CD4-positive, alpha-beta T cell (primary cell): Measurements from ENCODE around the gene RALY. TPM values are rescaled to one million over a fixed set of nuclear protein-coding genes. Genes with fewer than 3 reads are reported as not detected.
A peak's percentile ranks its signal among the peaks of the same experiment; 100 is the strongest.

Source experiments
- ATAC-seq: fragments of 200-7000 bp; cut with Tn5 transposase; one replicate; pipeline ENCODE4 v1.10.0; 2022; ENCODE audit warnings: mild to moderate bottlenecking; ENCODE audit not compliant: poor library complexity
- CTCF ChIA-PET: fragments of 350-600 bp; sonication (Branson Sonifier 250); formaldehyde crosslinking; loops from one replicate; lab custom pipeline; 2021; ENCODE audit warnings: antibody characterized with exemption, inconsistent platforms; lab: Charles Lee
- POLR2A ChIA-PET: fragments of 350-600 bp; sonication (Branson Sonifier 250); formaldehyde crosslinking; loops from one replicate; lab custom pipeline; 2021; ENCODE audit warnings: antibody characterized with exemption, inconsistent platforms; lab: Charles Lee
- DNase-seq, 14 experiments: peaks; one replicate each; pipeline ENCODE4 v3.0.0-alpha.2; 2013 to 2020; ENCODE audit warnings: mixed read lengths in 2 of 14
- H3K27ac ChIP-seq, 2 donors: one replicate each; pipeline versions ENCODE4 v1.5.1 to v1.7.0; 2013; ENCODE audit warnings: low read length in 2 of 2, low read depth in 1 of 2, mild to moderate bottlenecking in 1 of 2
- H3K27me3 ChIP-seq, 2 experiments: 1 replicate in 1 of 2; 2 replicates in 1 of 2; pipeline versions ENCODE4 v1.6.1 to v1.7.0; 2013; ENCODE audit warnings: low read length in 2 of 2, control low read depth in 1 of 2, mild to moderate bottlenecking in 1 of 2, moderate library complexity in 1 of 2; ENCODE audit not compliant: insufficient read depth in 2 of 2, control insufficient read depth in 1 of 2
- H3K36me3 ChIP-seq: one replicate; pipeline ENCODE4 v1.6.1; 2013; ENCODE audit warnings: low read length, control low read depth; ENCODE audit not compliant: insufficient read depth
- H3K4me1 ChIP-seq: one replicate; pipeline ENCODE4 v1.6.1; 2013; ENCODE audit warnings: low read length, control low read depth; ENCODE audit not compliant: insufficient read depth
- H3K4me3 ChIP-seq: one replicate; pipeline ENCODE4 v1.5.1; 2013; ENCODE audit warnings: mild to moderate bottlenecking, low read length, moderate library complexity
- H3K9me3 ChIP-seq, 2 experiments: 1 replicate in 1 of 2; 2 replicates in 1 of 2; pipeline versions ENCODE4 v1.6.1 to v1.7.0; 2013; ENCODE audit warnings: low read length in 2 of 2, mild to moderate bottlenecking in 2 of 2, control low read depth in 1 of 2, moderate library complexity in 1 of 2; ENCODE audit not compliant: control insufficient read depth in 1 of 2, insufficient read depth in 1 of 2
- H3K27ac Mint-ChIP-seq: one replicate; pipeline ENCODE4 v1.8.0; 2020; ENCODE audit warnings: mixed read lengths
- H3K27me3 Mint-ChIP-seq: one replicate; pipeline ENCODE4 v1.8.0; 2021; ENCODE audit warnings: mixed read lengths
- H3K36me3 Mint-ChIP-seq: one replicate; pipeline ENCODE4 v1.8.0; 2021; ENCODE audit warnings: low read depth, mixed read lengths
- H3K4me1 Mint-ChIP-seq: one replicate; pipeline ENCODE4 v1.8.0; 2021; ENCODE audit warnings: low read depth, mixed read lengths
- H3K4me3 Mint-ChIP-seq: one replicate; pipeline ENCODE4 v1.8.0; 2020; ENCODE audit warnings: mild to moderate bottlenecking, mixed read lengths
- H3K9me3 Mint-ChIP-seq: one replicate; pipeline ENCODE4 v1.8.0; 2020; ENCODE audit warnings: mixed read lengths
- intact Hi-C, 2 experiments: fragments of 100-400 bp; cut with DNase I in 1 of 2; cut with micrococcal nuclease in 1 of 2; formaldehyde crosslinking; loops; one replicate each; pipeline versions ENCODE4 v1.15.1 to v1.9.0; 2023 to 2025; cut with DNase I, micrococcal nuclease
- total RNA-seq, 174 experiments: library from RNA in 2 of 174; stranded (reverse) in 2 of 174; gene quantifications; one replicate each; pipeline ENCODE4 v1.2.3 and lab custom pipeline; 2021 to 2026
- TF ChIP-seq, protein P1 (sequence below): fragments of 200-600 bp; IDR thresholded peaks from one replicate; pipeline ENCODE4 v1.8.0; 2022; ENCODE audit warnings: antibody characterized with exemption, mild to moderate bottlenecking

Gene RALY
- total RNA-seq, 2 experiments from 2014 or later: 112 TPM

DNA sequence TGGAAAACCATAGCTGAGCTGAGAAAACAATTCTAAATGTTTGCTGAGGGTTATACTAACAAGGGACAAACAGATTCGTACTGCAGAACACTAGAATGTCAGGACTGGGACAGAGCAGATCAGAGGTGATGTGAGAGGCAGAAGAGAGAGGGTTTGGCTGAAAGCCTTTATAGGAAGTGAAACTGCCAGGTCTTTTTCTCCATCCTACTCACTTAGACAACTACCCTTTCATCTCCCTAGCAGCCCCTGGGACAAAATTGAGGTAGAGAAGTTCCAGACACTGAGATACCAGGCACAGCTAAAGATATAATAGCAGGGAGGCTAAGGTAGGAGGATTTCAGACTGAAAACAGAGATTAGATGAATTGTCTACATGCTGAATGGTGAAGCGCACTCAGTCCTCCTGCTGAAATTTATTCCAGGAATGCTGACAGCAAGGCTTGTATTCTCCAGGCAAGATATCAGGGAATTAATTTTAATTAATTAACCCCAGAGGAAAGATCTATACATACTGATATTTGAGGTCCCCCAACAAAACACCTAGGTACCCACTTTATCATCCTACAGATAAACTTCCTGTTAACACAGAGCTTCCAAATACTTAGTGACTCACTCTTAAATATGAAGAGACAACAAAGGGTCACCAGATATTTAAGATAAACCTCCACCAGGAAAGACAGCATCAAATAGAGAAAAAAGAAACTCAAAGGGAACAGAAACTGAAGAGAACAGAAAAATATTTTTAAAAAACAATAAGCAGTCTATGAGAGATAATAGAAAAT lies 130.9 kb downstream of the RALY start:
- peaks cover 10% of the 10 kb centered on the region for H3K27me3 Mint-ChIP-seq
- DNase-seq (no peak), ATAC-seq (no peak)
- Histone ChIP-seq H3K36me3 (no peaks in the 10 kb centered on the region), H3K9me3 (no peaks in the 10 kb centered on the region), H3K27me3 (no peaks in the 10 kb centered on the region), H3K4me1 (peaks cover 3% of the 10 kb centered on the region), H3K4me3 (no peak overlapping the region), H3K27ac (no peak overlapping the region)
- no peak overlapping the region for H3K4me3 Mint-ChIP-seq
- no peaks in the 10 kb centered on the region for H3K9me3 Mint-ChIP-seq
- H3K27ac Mint-ChIP-seq: no peak overlapping the region
- H3K36me3 Mint-ChIP-seq: no peaks in the 10 kb centered on the region
- TF ChIP-seq, protein P1, sequence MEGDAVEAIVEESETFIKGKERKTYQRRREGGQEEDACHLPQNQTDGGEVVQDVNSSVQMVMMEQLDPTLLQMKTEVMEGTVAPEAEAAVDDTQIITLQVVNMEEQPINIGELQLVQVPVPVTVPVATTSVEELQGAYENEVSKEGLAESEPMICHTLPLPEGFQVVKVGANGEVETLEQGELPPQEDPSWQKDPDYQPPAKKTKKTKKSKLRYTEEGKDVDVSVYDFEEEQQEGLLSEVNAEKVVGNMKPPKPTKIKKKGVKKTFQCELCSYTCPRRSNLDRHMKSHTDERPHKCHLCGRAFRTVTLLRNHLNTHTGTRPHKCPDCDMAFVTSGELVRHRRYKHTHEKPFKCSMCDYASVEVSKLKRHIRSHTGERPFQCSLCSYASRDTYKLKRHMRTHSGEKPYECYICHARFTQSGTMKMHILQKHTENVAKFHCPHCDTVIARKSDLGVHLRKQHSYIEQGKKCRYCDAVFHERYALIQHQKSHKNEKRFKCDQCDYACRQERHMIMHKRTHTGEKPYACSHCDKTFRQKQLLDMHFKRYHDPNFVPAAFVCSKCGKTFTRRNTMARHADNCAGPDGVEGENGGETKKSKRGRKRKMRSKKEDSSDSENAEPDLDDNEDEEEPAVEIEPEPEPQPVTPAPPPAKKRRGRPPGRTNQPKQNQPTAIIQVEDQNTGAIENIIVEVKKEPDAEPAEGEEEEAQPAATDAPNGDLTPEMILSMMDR: no peak
- CTCF ChIA-PET: interaction anchor here (0.7 kb wide), 1 partner anchor 927 kb away, joined by 3 read pairs; no protein-coding TSS in a partner anchor
- POLR2A ChIA-PET: interaction anchor here (0.9 kb wide), 1 partner anchor 12 kb away, joined by 6 read pairs; the partner anchor contains the start of gene EIF2S2
- intact Hi-C loops: loop anchor here (5.0 kb wide), 2 partner anchors 192 to 667 kb away; no protein-coding TSS in a partner anchor
- no peaks in the 10 kb centered on the region for H3K4me1 Mint-ChIP-seq

DNA sequence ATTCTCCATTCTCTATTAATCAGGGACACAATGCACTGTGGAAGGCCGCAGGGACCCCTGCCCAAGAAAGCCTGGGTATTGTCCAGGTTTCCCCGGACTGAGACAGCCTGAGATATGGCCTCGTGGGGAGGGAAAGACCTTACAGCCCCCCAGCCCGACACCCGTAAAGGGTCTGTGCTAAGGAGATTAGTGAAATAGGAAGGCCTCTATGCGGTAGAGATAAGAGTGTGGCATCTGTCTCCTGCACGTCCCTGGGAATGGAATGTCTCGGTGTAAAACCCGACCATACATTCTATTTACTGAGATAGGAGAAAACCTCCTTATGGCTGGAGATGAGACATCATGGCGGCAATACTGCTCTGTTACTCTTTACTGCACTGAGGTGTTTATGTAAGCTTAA lies 134.1 kb downstream of the RALY start:
- Histone ChIP-seq H3K9me3 (no peaks in the 10 kb centered on the region), H3K36me3 (no peaks in the 10 kb centered on the region), H3K4me3 (no peak overlapping the region), H3K27me3 (no peaks in the 10 kb centered on the region), H3K27ac (no peak overlapping the region), H3K4me1 (peaks cover 4% of the 10 kb centered on the region)
- H3K36me3 Mint-ChIP-seq: no peaks in the 10 kb centered on the region
- ChIA-PET POLR2A (no interaction called here), CTCF (no interaction called here)
- H3K4me3 Mint-ChIP-seq: no peak overlapping the region
- no peak overlapping the region for H3K27ac Mint-ChIP-seq
- intact Hi-C loops: loop anchor here (2.0 to 5.0 kb wide), 3 partner anchors 195 to 670 kb away; no protein-coding TSS in a partner anchor
- H3K4me1 Mint-ChIP-seq: no peaks in the 10 kb centered on the region
- DNase-seq (no peak), ATAC-seq (no peak)
- no peaks in the 10 kb centered on the region for H3K9me3 Mint-ChIP-seq
- TF ChIP-seq, protein P1: no peak
- peaks cover 12% of the 10 kb centered on the region for H3K27me3 Mint-ChIP-seq

DNA sequence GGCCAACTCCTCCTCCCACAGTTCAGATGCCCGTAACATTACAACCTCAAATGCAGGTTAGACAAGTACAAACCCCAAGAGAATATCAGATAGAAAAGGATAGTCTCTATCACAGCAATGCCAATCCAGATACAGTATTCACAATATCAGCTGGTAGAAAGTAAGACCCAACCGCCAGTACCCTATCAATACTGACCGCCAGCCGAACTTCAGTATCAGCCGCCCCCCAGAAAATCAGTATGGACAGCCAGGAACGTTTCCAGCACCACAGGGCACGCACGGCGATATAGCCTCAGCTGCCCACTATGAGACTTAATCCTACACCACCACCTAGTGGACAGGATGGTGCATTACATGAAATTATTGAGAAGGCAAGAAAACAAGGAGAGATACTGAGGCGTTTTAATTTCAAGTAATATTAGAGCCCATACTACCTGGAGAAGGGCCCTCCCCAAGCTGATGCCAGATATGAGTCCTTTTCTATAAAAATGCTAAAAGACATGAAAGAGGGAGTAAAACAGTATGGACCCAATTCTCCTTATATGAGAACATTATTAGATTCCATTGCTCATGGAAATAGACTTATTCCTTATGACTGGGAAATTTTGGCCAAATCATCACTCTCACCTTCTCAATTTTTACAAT lies 135.9 kb downstream of the RALY start:
- ChIA-PET POLR2A (interaction anchor here (0.8 to 1.7 kb wide), 3 partner anchors 14 to 215 kb away, joined by 4 to 10 read pairs (median 4); partner anchors contain the start of gene EIF2S2), CTCF (interaction anchor here (0.5 to 1.5 kb wide), 18 partner anchors 8 to 746 kb away, joined by 3 to 13 read pairs (median 4); partner anchors contain the start of gene EIF2S2)
- no peak overlapping the region for H3K4me3 ChIP-seq
- no peaks in the 10 kb centered on the region for H3K4me1 Mint-ChIP-seq
- no peaks in the 10 kb centered on the region for H3K36me3 ChIP-seq
- no peak overlapping the region for H3K27ac Mint-ChIP-seq
- intact Hi-C loops: loop anchor here (1.0 to 5.0 kb wide), 10 partner anchors 17 to 672 kb away; partner anchors contain the start of gene EIF2S2 (in 1 of the 2)
- no peak overlapping the region for H3K27ac ChIP-seq
- H3K27me3 ChIP-seq: no peaks in the 10 kb centered on the region
- ATAC-seq: peak; percentile 96
- peaks cover 4% of the 10 kb centered on the region for H3K4me1 ChIP-seq
- no peak overlapping the region for H3K4me3 Mint-ChIP-seq
- H3K36me3 Mint-ChIP-seq: no peaks in the 10 kb centered on the region
- TF ChIP-seq, protein P1: peak; percentile 93
- no peaks in the 10 kb centered on the region for H3K9me3 ChIP-seq
- H3K9me3 Mint-ChIP-seq: no peaks in the 10 kb centered on the region
- H3K27me3 Mint-ChIP-seq: peaks cover 12% of the 10 kb centered on the region
- peak; percentile 8 to 86 (median 39) for DNase-seq
